Measurements from ENCODE around the gene CD163L1.

The CD163L1 gene

GRCh38 chr12:7444076-7444475 is at the start of gene CD163L1:
Gene CD163L1 (minus strand): TSS chr12:7444153. CDS start chr12:7444127, 26 bp downstream.
- Histone ChIP-seq H3K9ac (ENCODE audit: low read depth, low read length) (no peak within 1 kb of the TSS), H3K36me3 (ENCODE audit: control insufficient read depth, insufficient read depth, low read length) (no peaks in the 10 kb centered on the region), H3K27me3 (ENCODE audit: control insufficient read depth, insufficient read depth, low read length) (peaks cover 5% of the 10 kb centered on the region), H3K4me3 (ENCODE audit: low read depth, low read length) (no peak within 1 kb of the TSS), H3K4me1 (ENCODE audit: control insufficient read depth, insufficient read depth, low read length) (no peaks in the 10 kb centered on the region), H3K9me3 (ENCODE audit: control insufficient read depth, insufficient read depth, low read length) (no peaks in the 10 kb centered on the region)

- H3K9ac ChIP-seq (ENCODE audit: low read depth, low read length) = no peak overlapping the region
- no peaks in the 10 kb centered on the region for H3K27me3 ChIP-seq (ENCODE audit: control insufficient read depth, insufficient read depth, low read length)
- no peaks in the 10 kb centered on the region for H3K9me3 ChIP-seq (ENCODE audit: control insufficient read depth, insufficient read depth, low read length)
- H3K36me3 ChIP-seq (ENCODE audit: control insufficient read depth, insufficient read depth, low read length) = no peaks in the 10 kb centered on the region
- peaks cover 3% of the 10 kb centered on the region for H3K4me1 ChIP-seq (ENCODE audit: control insufficient read depth, insufficient read depth, low read length)
- H3K4me3 ChIP-seq (ENCODE audit: low read depth, low read length) = no peak overlapping the region
These were observed 49.1 kb upstream of the CD163L1 start for GRCh38 chr12:7493006-7493405.

GRCh38 chr12:7486512-7486911 is 42.6 kb upstream of the CD163L1 start:
- no peak overlapping the region for H3K9ac ChIP-seq (ENCODE audit: low read depth, low read length)
- H3K4me1 ChIP-seq (ENCODE audit: control insufficient read depth, insufficient read depth, low read length) = no peaks in the 10 kb centered on the region
- no peaks in the 10 kb centered on the region for H3K27me3 ChIP-seq (ENCODE audit: control insufficient read depth, insufficient read depth, low read length)
- H3K4me3 ChIP-seq (ENCODE audit: low read depth, low read length) = no peak overlapping the region
- no peaks in the 10 kb centered on the region for H3K9me3 ChIP-seq (ENCODE audit: control insufficient read depth, insufficient read depth, low read length)
- no peaks in the 10 kb centered on the region for H3K36me3 ChIP-seq (ENCODE audit: control insufficient read depth, insufficient read depth, low read length)

GRCh38 chr12:7485095-7485494 is 41.1 kb upstream of the CD163L1 start:
- Histone ChIP-seq H3K9ac (ENCODE audit: low read depth, low read length) (no peak overlapping the region), H3K27me3 (ENCODE audit: control insufficient read depth, insufficient read depth, low read length) (no peaks in the 10 kb centered on the region), H3K36me3 (ENCODE audit: control insufficient read depth, insufficient read depth, low read length) (no peaks in the 10 kb centered on the region), H3K4me1 (ENCODE audit: control insufficient read depth, insufficient read depth, low read length) (no peaks in the 10 kb centered on the region), H3K4me3 (ENCODE audit: low read depth, low read length) (no peak overlapping the region), H3K9me3 (ENCODE audit: control insufficient read depth, insufficient read depth, low read length) (no peaks in the 10 kb centered on the region)

- H3K4me3 ChIP-seq (ENCODE audit: low read depth, low read length) = no peak overlapping the region
These were observed 39.4 kb upstream of the CD163L1 start for GRCh38 chr12:7483343-7483742.

GRCh38 chr12:7479771-7480170 is 35.8 kb upstream of the CD163L1 start:
- Histone ChIP-seq H3K9me3 (ENCODE audit: control insufficient read depth, insufficient read depth, low read length) (no peaks in the 10 kb centered on the region), H3K27me3 (ENCODE audit: control insufficient read depth, insufficient read depth, low read length) (no peaks in the 10 kb centered on the region), H3K4me1 (ENCODE audit: control insufficient read depth, insufficient read depth, low read length) (no peaks in the 10 kb centered on the region), H3K9ac (ENCODE audit: low read depth, low read length) (no peak overlapping the region), H3K4me3 (ENCODE audit: low read depth, low read length) (no peak overlapping the region), H3K36me3 (ENCODE audit: control insufficient read depth, insufficient read depth, low read length) (no peaks in the 10 kb centered on the region)

More at GRCh38 chr12:7483343-7483742, 39.4 kb upstream of the CD163L1 start:
- Histone ChIP-seq H3K36me3 (ENCODE audit: control insufficient read depth, insufficient read depth, low read length) (no peaks in the 10 kb centered on the region), H3K27me3 (ENCODE audit: control insufficient read depth, insufficient read depth, low read length) (no peaks in the 10 kb centered on the region), H3K9ac (ENCODE audit: low read depth, low read length) (no peak overlapping the region), H3K4me1 (ENCODE audit: control insufficient read depth, insufficient read depth, low read length) (no peaks in the 10 kb centered on the region), H3K9me3 (ENCODE audit: control insufficient read depth, insufficient read depth, low read length) (no peaks in the 10 kb centered on the region)

GRCh38 chr12:7472060-7472459 is 28.1 kb upstream of the CD163L1 start:
- no peak overlapping the region for H3K4me3 ChIP-seq (ENCODE audit: low read depth, low read length)
- no peaks in the 10 kb centered on the region for H3K9me3 ChIP-seq (ENCODE audit: control insufficient read depth, insufficient read depth, low read length)
- no peaks in the 10 kb centered on the region for H3K4me1 ChIP-seq (ENCODE audit: control insufficient read depth, insufficient read depth, low read length)
- H3K27me3 ChIP-seq (ENCODE audit: control insufficient read depth, insufficient read depth, low read length) = no peaks in the 10 kb centered on the region
- H3K36me3 ChIP-seq (ENCODE audit: control insufficient read depth, insufficient read depth, low read length) = no peaks in the 10 kb centered on the region
- H3K9ac ChIP-seq (ENCODE audit: low read depth, low read length) = no peak overlapping the region

GRCh38 chr12:7460375-7461259 is 16.7 kb upstream of the CD163L1 start:
- Histone ChIP-seq H3K9ac (ENCODE audit: low read depth, low read length) (no peak overlapping the region), H3K36me3 (ENCODE audit: control insufficient read depth, insufficient read depth, low read length) (no peaks in the 10 kb centered on the region), H3K4me3 (ENCODE audit: low read depth, low read length) (no peak overlapping the region), H3K4me1 (ENCODE audit: control insufficient read depth, insufficient read depth, low read length) (no peaks in the 10 kb centered on the region), H3K9me3 (ENCODE audit: control insufficient read depth, insufficient read depth, low read length) (no peaks in the 10 kb centered on the region), H3K27me3 (ENCODE audit: control insufficient read depth, insufficient read depth, low read length) (no peaks in the 10 kb centered on the region)

DNA sequence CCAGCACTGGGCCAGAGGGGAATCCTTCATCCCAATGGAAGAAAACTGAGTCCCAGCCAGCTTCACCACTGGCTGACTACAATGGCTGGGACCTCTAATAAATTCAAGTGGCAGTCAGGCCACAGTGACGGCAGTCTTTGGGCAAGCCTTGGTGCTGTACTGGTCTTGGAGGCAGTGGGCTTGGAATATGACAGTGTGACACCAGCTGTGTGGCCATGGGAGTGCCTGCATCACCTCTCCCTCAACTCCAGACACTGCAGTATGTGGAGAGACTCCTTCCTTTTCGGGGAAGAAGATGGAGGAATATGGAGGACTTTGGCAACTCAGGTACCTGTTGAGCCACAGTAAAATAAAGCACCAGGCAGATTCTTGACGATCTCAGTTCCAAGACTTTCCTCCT is 16.0 kb upstream of the CD163L1 start:
- H3K9me3 ChIP-seq (ENCODE audit: control insufficient read depth, insufficient read depth, low read length) = no peaks in the 10 kb centered on the region
- H3K9ac ChIP-seq (ENCODE audit: low read depth, low read length) = no peak overlapping the region
- no peaks in the 10 kb centered on the region for H3K27me3 ChIP-seq (ENCODE audit: control insufficient read depth, insufficient read depth, low read length)
- H3K4me3 ChIP-seq (ENCODE audit: low read depth, low read length) = no peak overlapping the region
- H3K36me3 ChIP-seq (ENCODE audit: control insufficient read depth, insufficient read depth, low read length) = no peaks in the 10 kb centered on the region
- no peaks in the 10 kb centered on the region for H3K4me1 ChIP-seq (ENCODE audit: control insufficient read depth, insufficient read depth, low read length)

GRCh38 chr12:7451756-7452155 is 7.8 kb upstream of the CD163L1 start:
- Histone ChIP-seq H3K9me3 (ENCODE audit: control insufficient read depth, insufficient read depth, low read length) (no peaks in the 10 kb centered on the region), H3K27me3 (ENCODE audit: control insufficient read depth, insufficient read depth, low read length) (no peaks in the 10 kb centered on the region), H3K4me1 (ENCODE audit: control insufficient read depth, insufficient read depth, low read length) (no peaks in the 10 kb centered on the region), H3K36me3 (ENCODE audit: control insufficient read depth, insufficient read depth, low read length) (no peaks in the 10 kb centered on the region), H3K4me3 (ENCODE audit: low read depth, low read length) (no peak overlapping the region), H3K9ac (ENCODE audit: low read depth, low read length) (no peak overlapping the region)

- no peak overlapping the region for H3K9ac ChIP-seq (ENCODE audit: low read depth, low read length)
- H3K36me3 ChIP-seq (ENCODE audit: control insufficient read depth, insufficient read depth, low read length) = no peaks in the 10 kb centered on the region
- H3K4me1 ChIP-seq (ENCODE audit: control insufficient read depth, insufficient read depth, low read length) = no peaks in the 10 kb centered on the region
- H3K27me3 ChIP-seq (ENCODE audit: control insufficient read depth, insufficient read depth, low read length) = no peaks in the 10 kb centered on the region
- no peaks in the 10 kb centered on the region for H3K9me3 ChIP-seq (ENCODE audit: control insufficient read depth, insufficient read depth, low read length)
- H3K4me3 ChIP-seq (ENCODE audit: low read depth, low read length) = no peak overlapping the region
These were observed 6.7 kb upstream of the CD163L1 start for GRCh38 chr12:7450667-7451066.

- Histone ChIP-seq H3K9me3 (ENCODE audit: control insufficient read depth, insufficient read depth, low read length) (no peaks in the 10 kb centered on the region), H3K27me3 (ENCODE audit: control insufficient read depth, insufficient read depth, low read length) (no peaks in the 10 kb centered on the region), H3K36me3 (ENCODE audit: control insufficient read depth, insufficient read depth, low read length) (no peaks in the 10 kb centered on the region), H3K9ac (ENCODE audit: low read depth, low read length) (no peak overlapping the region), H3K4me3 (ENCODE audit: low read depth, low read length) (no peak overlapping the region), H3K4me1 (ENCODE audit: control insufficient read depth, insufficient read depth, low read length) (no peaks in the 10 kb centered on the region)
These were observed 4.1 kb upstream of the CD163L1 start for GRCh38 chr12:7448099-7448498.

Measured in iPS-15b (cell line).